ENCODE measurements around the gene LYPLAL1.

- no peak for TF ChIP-seq CTCF (IDR thresholded peaks at IDR 0.05; ENCODE audit: low read depth, low read length)
- TF ChIP-seq POLR2A (IDR thresholded peaks at IDR 0.05; ENCODE audit: extremely low read depth, insufficient read length) = no peak
- TF ChIP-seq MAX (IDR thresholded peaks at IDR 0.05; ENCODE audit: low read depth, low read length) = no peak
- TF ChIP-seq MYC (IDR thresholded peaks at IDR 0.05; ENCODE audit: low read depth, low read length) = no peak
These were observed 71.2 kb downstream of the LYPLAL1 start for GRCh38 chr1:219244864-219245263.

Measured in NB4 (cell line).